Activated naive CD4-positive, alpha-beta T cell treated with anti-CD3 and anti-CD28 coated beads for 36 hours (primary cell): Measurements from ENCODE around the gene GLRA3. TPM values are rescaled to one million over a fixed set of nuclear protein-coding genes. Genes with fewer than 3 reads are reported as not detected.

Experiments used
- CTCF ChIA-PET: fragments of 350-600 bp; sonication (Branson Sonifier 250); formaldehyde crosslinking; loops from one replicate; lab custom pipeline; 2021; ENCODE audit warnings: antibody characterized with exemption; lab: Charles Lee
- DNase-seq: peaks from one replicate; pipeline ENCODE4 v3.0.0-alpha.2; 2020
- H3K27ac Mint-ChIP-seq: one replicate; pipeline ENCODE4 v1.8.0; 2021; ENCODE audit warnings: mild to moderate bottlenecking, mixed read lengths
- H3K27me3 Mint-ChIP-seq: one replicate; pipeline ENCODE4 v1.8.0; 2021; ENCODE audit warnings: low read depth, mixed read lengths
- H3K36me3 Mint-ChIP-seq: one replicate; pipeline ENCODE4 v1.8.0; 2021; ENCODE audit warnings: low read depth, mixed read lengths
- H3K4me1 Mint-ChIP-seq: one replicate; pipeline ENCODE4 v1.8.0; 2021; ENCODE audit warnings: low read depth, mixed read lengths
- H3K4me3 Mint-ChIP-seq: one replicate; pipeline ENCODE4 v1.8.0; 2021; ENCODE audit warnings: mild to moderate bottlenecking, moderate library complexity, mixed read lengths
- H3K9me3 Mint-ChIP-seq: one replicate; pipeline ENCODE4 v1.8.0; 2021; ENCODE audit warnings: mixed read lengths
- intact Hi-C: fragments of 100-400 bp; cut with micrococcal nuclease; formaldehyde crosslinking; loops from one replicate; pipeline ENCODE4 v1.15.1; 2023
- total RNA-seq, 2 experiments: library from RNA; stranded (reverse); gene quantifications; one replicate each; pipeline ENCODE4 v1.2.3, GENCODE V29; 2021

GLRA3 gene
- total RNA-seq, 2 experiments from 2014 or later, result not detected

GRCh38 chr4:174672276-174672675 is 156.8 kb downstream of the GLRA3 start:
- Mint-ChIP-seq H3K36me3 (no peaks in the 10 kb centered on the region), H3K4me3 (no peak overlapping the region), H3K27ac (no peak overlapping the region), H3K9me3 (no peaks in the 10 kb centered on the region), H3K4me1 (no peaks in the 10 kb centered on the region), H3K27me3 (no peaks in the 10 kb centered on the region)
- intact Hi-C loops, result no loop called here
- DNase-seq, result no peak
- CTCF ChIA-PET, result no interaction called here

GRCh38 chr4:174669270-174669669 is 159.8 kb downstream of the GLRA3 start:
- H3K36me3 Mint-ChIP-seq, result no peaks in the 10 kb centered on the region
- no peak overlapping the region for H3K27ac Mint-ChIP-seq
- H3K4me3 Mint-ChIP-seq, result no peak overlapping the region
- DNase-seq, result no peak
- intact Hi-C loops, result no loop called here
- CTCF ChIA-PET, result no interaction called here
- no peaks in the 10 kb centered on the region for H3K9me3 Mint-ChIP-seq
- H3K27me3 Mint-ChIP-seq, result no peaks in the 10 kb centered on the region
- no peaks in the 10 kb centered on the region for H3K4me1 Mint-ChIP-seq

- DNase-seq, result no peak
- H3K4me1 Mint-ChIP-seq, result no peaks in the 10 kb centered on the region
- CTCF ChIA-PET, result no interaction called here
- H3K9me3 Mint-ChIP-seq, result no peaks in the 10 kb centered on the region
- H3K4me3 Mint-ChIP-seq, result no peak overlapping the region
- intact Hi-C loops, result no loop called here
- H3K36me3 Mint-ChIP-seq, result no peaks in the 10 kb centered on the region
- no peak overlapping the region for H3K27ac Mint-ChIP-seq
- no peaks in the 10 kb centered on the region for H3K27me3 Mint-ChIP-seq
Observed at GRCh38 chr4:174665799-174666198, 163.2 kb downstream of the GLRA3 start.

- intact Hi-C loops, result no loop called here
- no peaks in the 10 kb centered on the region for H3K36me3 Mint-ChIP-seq
Observed at GRCh38 chr4:174663216-174663615, 165.8 kb downstream of the GLRA3 start.

GRCh38 chr4:174658246-174658645 is 170.8 kb downstream of the GLRA3 start:
- no peaks in the 10 kb centered on the region for H3K9me3 Mint-ChIP-seq
- intact Hi-C loops, result no loop called here
- CTCF ChIA-PET, result no interaction called here
- no peaks in the 10 kb centered on the region for H3K36me3 Mint-ChIP-seq
- no peak for DNase-seq
- H3K4me3 Mint-ChIP-seq, result no peak overlapping the region
- H3K27me3 Mint-ChIP-seq, result peaks cover 2% of the 10 kb centered on the region
- no peak overlapping the region for H3K27ac Mint-ChIP-seq
- no peaks in the 10 kb centered on the region for H3K4me1 Mint-ChIP-seq

More at GRCh38 chr4:174663216-174663615, 165.8 kb downstream of the GLRA3 start:
- H3K4me3 Mint-ChIP-seq, result no peak overlapping the region
- no peak overlapping the region for H3K27ac Mint-ChIP-seq
- no peaks in the 10 kb centered on the region for H3K9me3 Mint-ChIP-seq
- no peaks in the 10 kb centered on the region for H3K4me1 Mint-ChIP-seq
- H3K27me3 Mint-ChIP-seq, result no peaks in the 10 kb centered on the region
- CTCF ChIA-PET, result no interaction called here
- DNase-seq, result no peak

GRCh38 chr4:174657472-174657871 is 171.6 kb downstream of the GLRA3 start:
- Mint-ChIP-seq H3K4me3 (no peak overlapping the region), H3K27me3 (peaks cover 2% of the 10 kb centered on the region), H3K9me3 (no peaks in the 10 kb centered on the region), H3K36me3 (no peaks in the 10 kb centered on the region), H3K4me1 (no peaks in the 10 kb centered on the region), H3K27ac (no peak overlapping the region)
- intact Hi-C loops, result no loop called here
- CTCF ChIA-PET, result no interaction called here
- no peak for DNase-seq

- peaks cover 2% of the 10 kb centered on the region for H3K27me3 Mint-ChIP-seq
- no peaks in the 10 kb centered on the region for H3K36me3 Mint-ChIP-seq
- no peak overlapping the region for H3K27ac Mint-ChIP-seq
- no peaks in the 10 kb centered on the region for H3K4me1 Mint-ChIP-seq
- CTCF ChIA-PET, result no interaction called here
- H3K4me3 Mint-ChIP-seq, result no peak overlapping the region
- DNase-seq, result no peak
- H3K9me3 Mint-ChIP-seq, result no peaks in the 10 kb centered on the region
- intact Hi-C loops, result no loop called here
Observed at GRCh38 chr4:174654634-174655033, 174.4 kb downstream of the GLRA3 start.

GRCh38 chr4:174650711-174651355 is 178.2 kb downstream of the GLRA3 start:
- H3K27ac Mint-ChIP-seq, result no peak overlapping the region
- no peaks in the 10 kb centered on the region for H3K4me1 Mint-ChIP-seq
- no peaks in the 10 kb centered on the region for H3K36me3 Mint-ChIP-seq
- H3K4me3 Mint-ChIP-seq, result no peak overlapping the region
- no peaks in the 10 kb centered on the region for H3K9me3 Mint-ChIP-seq
- H3K27me3 Mint-ChIP-seq, result peaks cover 2% of the 10 kb centered on the region
- CTCF ChIA-PET, result no interaction called here
- intact Hi-C loops, result no loop called here
- DNase-seq, result no peak

- CTCF ChIA-PET, result no interaction called here
- no peak overlapping the region for H3K27ac Mint-ChIP-seq
- intact Hi-C loops, result no loop called here
- H3K27me3 Mint-ChIP-seq, result no peaks in the 10 kb centered on the region
- no peaks in the 10 kb centered on the region for H3K4me1 Mint-ChIP-seq
- H3K4me3 Mint-ChIP-seq, result no peak overlapping the region
- H3K9me3 Mint-ChIP-seq, result no peaks in the 10 kb centered on the region
- no peaks in the 10 kb centered on the region for H3K36me3 Mint-ChIP-seq
- no peak for DNase-seq
Observed at GRCh38 chr4:174648812-174649211, 180.2 kb downstream of the GLRA3 start.

GRCh38 chr4:174646326-174646725 is 182.7 kb downstream of the GLRA3 start:
- no peaks in the 10 kb centered on the region for H3K27me3 Mint-ChIP-seq
- CTCF ChIA-PET, result no interaction called here
- intact Hi-C loops, result no loop called here
- no peak overlapping the region for H3K4me3 Mint-ChIP-seq
- no peaks in the 10 kb centered on the region for H3K36me3 Mint-ChIP-seq
- no peak overlapping the region for H3K27ac Mint-ChIP-seq
- no peaks in the 10 kb centered on the region for H3K4me1 Mint-ChIP-seq
- no peak for DNase-seq
- H3K9me3 Mint-ChIP-seq, result no peaks in the 10 kb centered on the region

- H3K27me3 Mint-ChIP-seq, result no peaks in the 10 kb centered on the region
- no peaks in the 10 kb centered on the region for H3K4me1 Mint-ChIP-seq
- CTCF ChIA-PET, result no interaction called here
- no peak for DNase-seq
- no peak overlapping the region for H3K4me3 Mint-ChIP-seq
- H3K9me3 Mint-ChIP-seq, result no peaks in the 10 kb centered on the region
- H3K27ac Mint-ChIP-seq, result no peak overlapping the region
- no peaks in the 10 kb centered on the region for H3K36me3 Mint-ChIP-seq
- intact Hi-C loops, result no loop called here
Observed at GRCh38 chr4:174640146-174640545, 188.9 kb downstream of the GLRA3 start.

GRCh38 chr4:174635732-174636131 is 193.3 kb downstream of the GLRA3 start:
- H3K4me1 Mint-ChIP-seq, result no peaks in the 10 kb centered on the region
- H3K27me3 Mint-ChIP-seq, result no peaks in the 10 kb centered on the region
- CTCF ChIA-PET, result no interaction called here
- H3K4me3 Mint-ChIP-seq, result no peak overlapping the region
- intact Hi-C loops, result no loop called here
- no peaks in the 10 kb centered on the region for H3K9me3 Mint-ChIP-seq
- no peaks in the 10 kb centered on the region for H3K36me3 Mint-ChIP-seq
- no peak overlapping the region for H3K27ac Mint-ChIP-seq
- no peak for DNase-seq

GRCh38 chr4:174633399-174633798 is 195.6 kb downstream of the GLRA3 start:
- DNase-seq, result no peak
- no peak overlapping the region for H3K4me3 Mint-ChIP-seq
- H3K36me3 Mint-ChIP-seq, result no peaks in the 10 kb centered on the region
- H3K9me3 Mint-ChIP-seq, result no peaks in the 10 kb centered on the region
- intact Hi-C loops, result loop anchor here (2.0 to 5.0 kb wide), 2 partner anchors 79 to 111 kb away; partner anchors contain the start of gene HPGD
- CTCF ChIA-PET, result no interaction called here
- no peaks in the 10 kb centered on the region for H3K4me1 Mint-ChIP-seq
- no peak overlapping the region for H3K27ac Mint-ChIP-seq
- no peaks in the 10 kb centered on the region for H3K27me3 Mint-ChIP-seq
